GM23338 (cell line): ENCODE data around the gene RAB17. TPM values are rescaled to one million over a fixed set of nuclear protein-coding genes. Genes with fewer than 3 reads are reported as not detected.

Experiments used
- ATAC-seq: fragments of 200-7000 bp; cut with Tn5 transposase; 3 replicates; pipeline ENCODE4 v1.9.1; 2020
- DNase-seq: peaks from one replicate; pipeline ENCODE4 v3.0.0-alpha.2; 2015; ENCODE audit warnings: low spot score
- H2AFZ ChIP-seq: fragments of 200-600 bp; sonication (generic); 2 replicates; pipeline ENCODE4 v1.8.0; 2016; ENCODE audit warnings: antibody characterized with exemption, mild to moderate bottlenecking, moderate library complexity
- H3F3A ChIP-seq: fragments of 200-600 bp; sonication (generic); replicated peaks from 2 replicates; pipeline ENCODE4 v1.8.0; 2017; ENCODE audit warnings: antibody characterized with exemption, mixed run types, low read depth
- H3K27ac ChIP-seq: fragments of 200-600 bp; sonication (generic); 2 replicates; pipeline ENCODE4 v1.6.1; 2016; ENCODE audit warnings: low read depth
- H3K27me3 ChIP-seq: fragments of 200-600 bp; sonication (generic); 2 replicates; pipeline ENCODE4 v1.8.0; 2016; ENCODE audit warnings: mild to moderate bottlenecking, mixed run types, moderate library complexity; ENCODE audit not compliant: insufficient read depth
- H3K36me3 ChIP-seq: fragments of 200-600 bp; sonication (generic); 2 replicates; pipeline ENCODE4 v1.8.0; 2016; ENCODE audit warnings: mild to moderate bottlenecking; ENCODE audit not compliant: insufficient read depth
- H3K4me1 ChIP-seq: fragments of 200-600 bp; sonication (generic); 2 replicates; pipeline ENCODE4 v1.8.0; 2016; ENCODE audit warnings: mild to moderate bottlenecking, moderate library complexity; ENCODE audit not compliant: insufficient read depth
- H3K4me2 ChIP-seq: fragments of 200-600 bp; sonication (generic); 2 replicates; pipeline ENCODE4 v1.7.1; 2017; ENCODE audit warnings: mixed run types
- H3K4me3 ChIP-seq: fragments of 200-600 bp; sonication (generic); 2 replicates; pipeline ENCODE4 v1.6.1; 2016; ENCODE audit warnings: mixed run types
- H3K79me2 ChIP-seq: fragments of 200-600 bp; sonication (generic); replicated peaks from 2 replicates; pipeline ENCODE4 v1.8.0; 2017; ENCODE audit warnings: mild to moderate bottlenecking; ENCODE audit not compliant: insufficient read depth
- H3K9me2 ChIP-seq: fragments of 200-600 bp; sonication (generic); 2 replicates; pipeline ENCODE4 v1.8.0; 2017; ENCODE audit not compliant: insufficient read depth
- H4K20me1 ChIP-seq: fragments of 200-600 bp; sonication (generic); replicated peaks from 2 replicates; pipeline ENCODE4 v1.8.0; 2017; ENCODE audit warnings: mild to moderate bottlenecking; ENCODE audit not compliant: insufficient read depth
- H3K27ac Mint-ChIP-seq: 2 replicates; pipeline ENCODE4 v1.8.0; 2020; ENCODE audit warnings: inconsistent platforms, mild to moderate bottlenecking, moderate library complexity, mixed read lengths
- H3K27me3 Mint-ChIP-seq: 3 replicates; pipeline ENCODE4 v1.8.0; 2022; ENCODE audit warnings: low read depth, mild to moderate bottlenecking, moderate library complexity, mixed read lengths, inconsistent platforms; ENCODE audit not compliant: insufficient read depth, poor library complexity
- H3K36me3 Mint-ChIP-seq: 3 replicates; pipeline ENCODE4 v1.8.0; 2021; ENCODE audit warnings: low read depth, mild to moderate bottlenecking, inconsistent platforms, moderate library complexity, mixed read lengths
- H3K4me1 Mint-ChIP-seq: 3 replicates; pipeline ENCODE4 v1.8.0; 2020; ENCODE audit warnings: mild to moderate bottlenecking, inconsistent platforms, mixed read lengths
- H3K4me3 Mint-ChIP-seq: 3 replicates; pipeline ENCODE4 v1.8.0; 2021; ENCODE audit warnings: moderate library complexity, mild to moderate bottlenecking, inconsistent platforms, mixed read lengths
- H3K9me3 Mint-ChIP-seq: 3 replicates; pipeline ENCODE4 v1.8.0; 2020; ENCODE audit warnings: moderate library complexity, mild to moderate bottlenecking, inconsistent platforms, mixed read lengths
- CREB1 ChIP-seq: fragments of 250-450 bp; sonication (Bioruptor Pico); IDR thresholded peaks from 2 replicates; pipeline ENCODE4 v1.5.0; 2020; ENCODE audit warnings: low read depth, mild to moderate bottlenecking, moderate library complexity
- CTCF ChIP-seq, 2 experiments: fragments of 200-600 bp in 1 of 2; sonication (generic) in 1 of 2; conservative IDR thresholded peaks; 2 replicates each; pipeline versions ENCODE4 v1.5.1 to v1.6.1; 2016 to 2017; ENCODE audit warnings: antibody characterized with exemption in 2 of 2, low read depth in 2 of 2, mild to moderate bottlenecking in 2 of 2, moderate library complexity in 1 of 2
- ETS1 ChIP-seq: IDR thresholded peaks from 2 replicates; pipeline ENCODE4 v1.6.1; 2016; ENCODE audit warnings: antibody characterized with exemption
- EZH2 ChIP-seq: fragments of 200-600 bp; sonication (generic); IDR thresholded peaks from one replicate; pipeline ENCODE4 v1.8.0; 2017; ENCODE audit warnings: antibody characterized with exemption, mild to moderate bottlenecking, low read depth; ENCODE audit not compliant: unreplicated experiment
- EZH2phosphoT487 ChIP-seq: fragments of 200-600 bp; sonication (generic); IDR thresholded peaks from one replicate; pipeline ENCODE4 v1.8.1; 2018; ENCODE audit warnings: antibody characterized with exemption; ENCODE audit not compliant: unreplicated experiment
- JUNB ChIP-seq: IDR thresholded peaks from one replicate; pipeline ENCODE4 v1.6.1; 2016; ENCODE audit warnings: antibody characterized with exemption; ENCODE audit not compliant: unreplicated experiment
- NANOG ChIP-seq: IDR thresholded peaks from 2 replicates; pipeline ENCODE4 v1.6.1; 2016; ENCODE audit warnings: antibody characterized with exemption, borderline replicate concordance
- POLR2AphosphoS5 ChIP-seq: IDR thresholded peaks from 2 replicates; pipeline ENCODE4 v1.6.1; 2016; ENCODE audit warnings: antibody characterized with exemption, low read depth
- REST ChIP-seq: IDR thresholded peaks from one replicate; pipeline ENCODE4 v1.6.1; 2018; ENCODE audit warnings: antibody characterized with exemption; ENCODE audit not compliant: unreplicated experiment
- STAT1 ChIP-seq: IDR thresholded peaks from one replicate; pipeline ENCODE4 v1.6.1; 2016; ENCODE audit warnings: antibody characterized with exemption; ENCODE audit not compliant: unreplicated experiment
- ZNF114 ChIP-seq: fragments of 250-450 bp; sonication (Bioruptor Pico); IDR thresholded peaks from 2 replicates; pipeline ENCODE4 v1.5.0; 2020; ENCODE audit warnings: mild to moderate bottlenecking, moderate library complexity
- ZNF331 ChIP-seq: fragments of 250-450 bp; sonication (Bioruptor Pico); IDR thresholded peaks from 2 replicates; pipeline ENCODE4 v1.5.0; 2020; ENCODE audit warnings: low read depth, mild to moderate bottlenecking, moderate library complexity
- ZNF462 ChIP-seq: fragments of 250-450 bp; sonication (Bioruptor Pico); IDR thresholded peaks from 2 replicates; pipeline ENCODE4 v1.5.0; 2020; ENCODE audit warnings: mild to moderate bottlenecking, moderate library complexity
- polyA plus RNA-seq: library from polyadenylated mRNA; unstranded; fragments of >200 nt; fragmentation: Nextera tagmentation; extraction: Ambion mirVana; gene quantifications from 2 replicates; pipeline ENCODE4 v1.2.1, GENCODE V29; 2016
- total RNA-seq: library from RNA; depleted of rRNA; stranded (reverse); fragments of >200 nt; shearing (Covaris generic); gene quantifications from 2 replicates; pipeline ENCODE4 v1.2.3, GENCODE V29; 2014

Gene RAB17
- total and polyA plus RNA-seq, 2 experiments from 2014 or later: 22.4 to 26.9 TPM

GRCh38 chr2:237564526-237565131, 25.9 kb downstream of the RAB17 start:
- H3K27ac ChIP-seq: no peak overlapping the region
- Mint-ChIP-seq H3K4me3 (no peak overlapping the region), H3K27me3 (peaks cover 6% of the 10 kb centered on the region), H3K4me1 (peaks cover 7% of the 10 kb centered on the region; the same call in 2 of the 3 replicates), H3K9me3 (no peaks in the 10 kb centered on the region; the same call in 2 of the 3 replicates), H3K36me3 (no peaks in the 10 kb centered on the region), H3K27ac (no peak overlapping the region)
- no peak overlapping the region for H3K4me2 ChIP-seq
- TF ChIP-seq POLR2AphosphoS5: no peak
- no peak for TF ChIP-seq NANOG
- TF ChIP-seq CTCF (conservative IDR thresholded peaks at IDR 0.05; ENCODE audit: low read depth in 2 of 2): no peak
- TF ChIP-seq ETS1: no peak
- TF ChIP-seq ZNF114 (CRISPR knock-in tag): no peak
- no peak for TF ChIP-seq JUNB
- no peak for TF ChIP-seq STAT1
- TF ChIP-seq REST: no peak
- TF ChIP-seq EZH2: no peak
- no peak for TF ChIP-seq EZH2phosphoT487
- no peak for TF ChIP-seq ZNF462 (CRISPR knock-in tag)
- TF ChIP-seq CREB1 (CRISPR knock-in tag): no peak
- no peak for TF ChIP-seq ZNF331 (CRISPR knock-in tag)
- no peaks in the 10 kb centered on the region for H4K20me1 ChIP-seq
- H3K79me2 ChIP-seq: no peaks in the 10 kb centered on the region
- H2AFZ ChIP-seq: no peak overlapping the region
- ATAC-seq: no peak
- no peak for DNase-seq
- H3K4me1 ChIP-seq: no peaks in the 10 kb centered on the region
- no peaks in the 10 kb centered on the region for H3K27me3 ChIP-seq
- no peaks in the 10 kb centered on the region for H3F3A ChIP-seq
- no peaks in the 10 kb centered on the region for H3K9me2 ChIP-seq
- no peak overlapping the region for H3K4me3 ChIP-seq
- no peaks in the 10 kb centered on the region for H3K36me3 ChIP-seq
